Measurements from ENCODE around the gene TNC. TPM values are rescaled to one million over a fixed set of nuclear protein-coding genes. Genes with fewer than 3 reads are reported as not detected.
"Not testable (repeated sequence)": the region's sequence is repeated elsewhere in the genome, so short reads cannot be mapped to it uniquely, and the experiment has no call there.

The TNC gene
- total RNA-seq, 1 donor from 2014 or later: not detected

GRCh38 chr9:115135821-115136778, 18.1 kb upstream of the TNC start:
- H3K4me1 Mint-ChIP-seq: no peaks in the 10 kb centered on the region
- no peak overlapping the region for H3K4me3 Mint-ChIP-seq
- no peak overlapping the region for H3K27ac Mint-ChIP-seq
- ChIA-PET CTCF (no interaction called here), POLR2A (no interaction called here)
- ATAC-seq (ENCODE audit: low read depth): no peak
- no peaks in the 10 kb centered on the region for H3K9me3 Mint-ChIP-seq
- no peak for DNase-seq
- TF ChIP-seq, protein P1, sequence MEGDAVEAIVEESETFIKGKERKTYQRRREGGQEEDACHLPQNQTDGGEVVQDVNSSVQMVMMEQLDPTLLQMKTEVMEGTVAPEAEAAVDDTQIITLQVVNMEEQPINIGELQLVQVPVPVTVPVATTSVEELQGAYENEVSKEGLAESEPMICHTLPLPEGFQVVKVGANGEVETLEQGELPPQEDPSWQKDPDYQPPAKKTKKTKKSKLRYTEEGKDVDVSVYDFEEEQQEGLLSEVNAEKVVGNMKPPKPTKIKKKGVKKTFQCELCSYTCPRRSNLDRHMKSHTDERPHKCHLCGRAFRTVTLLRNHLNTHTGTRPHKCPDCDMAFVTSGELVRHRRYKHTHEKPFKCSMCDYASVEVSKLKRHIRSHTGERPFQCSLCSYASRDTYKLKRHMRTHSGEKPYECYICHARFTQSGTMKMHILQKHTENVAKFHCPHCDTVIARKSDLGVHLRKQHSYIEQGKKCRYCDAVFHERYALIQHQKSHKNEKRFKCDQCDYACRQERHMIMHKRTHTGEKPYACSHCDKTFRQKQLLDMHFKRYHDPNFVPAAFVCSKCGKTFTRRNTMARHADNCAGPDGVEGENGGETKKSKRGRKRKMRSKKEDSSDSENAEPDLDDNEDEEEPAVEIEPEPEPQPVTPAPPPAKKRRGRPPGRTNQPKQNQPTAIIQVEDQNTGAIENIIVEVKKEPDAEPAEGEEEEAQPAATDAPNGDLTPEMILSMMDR (IDR thresholded peaks at IDR 0.05): no peak
- H3K27me3 Mint-ChIP-seq: peaks cover 8% of the 10 kb centered on the region
- intact Hi-C loops (cut with micrococcal nuclease): no loop called here
- H3K36me3 Mint-ChIP-seq (ENCODE audit: low read depth): no peaks in the 10 kb centered on the region

DNA sequence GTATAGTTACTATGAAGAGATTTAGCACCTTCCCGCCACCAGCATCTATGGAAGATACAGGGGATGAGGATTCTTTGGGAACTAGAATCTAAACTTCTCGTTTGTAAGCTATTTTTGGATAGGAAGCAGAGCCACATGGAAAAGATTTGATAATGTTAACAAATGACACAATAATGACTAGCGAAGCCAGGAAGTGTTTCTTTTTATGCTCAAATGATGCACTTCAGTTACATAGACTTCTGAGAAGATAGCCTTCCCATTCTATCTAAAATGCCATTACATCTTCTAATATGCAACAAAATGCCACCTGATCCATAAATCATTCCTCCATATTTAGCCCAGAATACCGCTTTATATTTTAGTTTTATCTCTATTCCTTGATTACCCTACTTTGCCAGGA, 17.0 kb upstream of the TNC start:
- no peaks in the 10 kb centered on the region for H3K36me3 Mint-ChIP-seq (ENCODE audit: low read depth)
- H3K27me3 Mint-ChIP-seq: peaks cover 8% of the 10 kb centered on the region
- H3K9me3 Mint-ChIP-seq: no peaks in the 10 kb centered on the region
- ATAC-seq (ENCODE audit: low read depth) (no peak), DNase-seq (no peak)
- no peak overlapping the region for H3K27ac Mint-ChIP-seq
- POLR2A ChIA-PET: no interaction called here
- H3K4me1 Mint-ChIP-seq: no peaks in the 10 kb centered on the region
- CTCF ChIA-PET: no interaction called here
- TF ChIP-seq, protein P1 (IDR thresholded peaks at IDR 0.05): no peak
- H3K4me3 Mint-ChIP-seq: no peak overlapping the region
- intact Hi-C loops (cut with micrococcal nuclease): no loop called here

- DNase-seq (no peak), ATAC-seq (ENCODE audit: low read depth) (no peak)
- Mint-ChIP-seq H3K4me3 (no peak overlapping the region), H3K36me3 (ENCODE audit: low read depth) (no peaks in the 10 kb centered on the region), H3K27me3 (peaks cover 8% of the 10 kb centered on the region), H3K27ac (no peak overlapping the region), H3K4me1 (no peaks in the 10 kb centered on the region), H3K9me3 (no peaks in the 10 kb centered on the region)
- ChIA-PET CTCF (no interaction called here), POLR2A (no interaction called here)
- TF ChIP-seq, protein P1 (IDR thresholded peaks at IDR 0.05): no peak
- intact Hi-C loops (cut with micrococcal nuclease): no loop called here
Observed at GRCh38 chr9:115133649-115134048, 15.7 kb upstream of the TNC start.

DNA sequence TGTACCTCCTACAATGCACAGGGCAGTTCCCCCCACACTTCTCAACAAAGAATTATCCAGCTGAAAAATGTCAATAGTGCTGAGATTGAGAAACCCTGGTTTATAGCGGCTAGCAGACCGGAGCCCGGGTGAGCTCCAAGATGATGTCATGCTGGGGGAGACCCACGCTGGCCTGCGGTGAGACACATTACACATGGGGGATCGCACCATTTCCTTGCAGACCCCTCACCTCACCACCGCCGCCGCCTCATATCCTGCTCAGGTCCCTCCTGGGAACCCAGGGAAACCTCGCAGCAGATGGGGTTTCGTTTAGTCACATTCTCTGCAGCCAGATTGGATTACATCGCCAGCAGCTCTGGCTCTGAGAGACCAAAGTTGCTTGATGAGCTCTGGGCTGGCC, 14.7 kb upstream of the TNC start:
- Mint-ChIP-seq H3K4me1 (no peaks in the 10 kb centered on the region), H3K4me3 (no peak overlapping the region), H3K9me3 (no peaks in the 10 kb centered on the region), H3K36me3 (ENCODE audit: low read depth) (no peaks in the 10 kb centered on the region), H3K27me3 (peaks cover 8% of the 10 kb centered on the region), H3K27ac (no peak overlapping the region)
- TF ChIP-seq, protein P1 (IDR thresholded peaks at IDR 0.05): no peak
- intact Hi-C loops (cut with micrococcal nuclease): no loop called here
- DNase-seq: no peak
- POLR2A ChIA-PET: no interaction called here
- ATAC-seq (ENCODE audit: low read depth): no peak
- CTCF ChIA-PET: no interaction called here

GRCh38 chr9:115130176-115130575, 12.2 kb upstream of the TNC start:
- H3K36me3 Mint-ChIP-seq (ENCODE audit: low read depth): no peaks in the 10 kb centered on the region
- intact Hi-C loops (cut with micrococcal nuclease): no loop called here
- no peaks in the 10 kb centered on the region for H3K4me1 Mint-ChIP-seq
- H3K9me3 Mint-ChIP-seq: peaks cover 3% of the 10 kb centered on the region
- ChIA-PET CTCF (no interaction called here), POLR2A (no interaction called here)
- TF ChIP-seq, protein P1 (IDR thresholded peaks at IDR 0.05): no peak
- DNase-seq (no peak), ATAC-seq (ENCODE audit: low read depth) (no peak)
- H3K4me3 Mint-ChIP-seq: no peak overlapping the region
- peaks cover 8% of the 10 kb centered on the region for H3K27me3 Mint-ChIP-seq
- no peak overlapping the region for H3K27ac Mint-ChIP-seq

GRCh38 chr9:115128726-115129125, 10.8 kb upstream of the TNC start:
- intact Hi-C loops (cut with micrococcal nuclease); POLR2A ChIA-PET; H3K4me3 Mint-ChIP-seq; H3K36me3 Mint-ChIP-seq (ENCODE audit: low read depth); ATAC-seq (ENCODE audit: low read depth); DNase-seq; H3K9me3 Mint-ChIP-seq; H3K4me1 Mint-ChIP-seq; H3K27me3 Mint-ChIP-seq; H3K27ac Mint-ChIP-seq; CTCF ChIA-PET: not testable (repeated sequence)
